AG09319 (cell line): ENCODE measurements around the gene FOXI2.

ENCODE experiments used
- DNase-seq: peaks from one replicate; pipeline ENCODE4 v3.0.0-alpha.2; 2010; ENCODE audit warnings: low read depth; ENCODE audit errors: extremely low read depth
- TF ChIP-seq, protein P1 (sequence below): IDR thresholded peaks from 2 replicates; pipeline ENCODE4 v1.5.1; 2011; ENCODE audit warnings: low read depth, mild to moderate bottlenecking, inconsistent platforms, low read length, moderate library complexity

Gene FOXI2

DNA sequence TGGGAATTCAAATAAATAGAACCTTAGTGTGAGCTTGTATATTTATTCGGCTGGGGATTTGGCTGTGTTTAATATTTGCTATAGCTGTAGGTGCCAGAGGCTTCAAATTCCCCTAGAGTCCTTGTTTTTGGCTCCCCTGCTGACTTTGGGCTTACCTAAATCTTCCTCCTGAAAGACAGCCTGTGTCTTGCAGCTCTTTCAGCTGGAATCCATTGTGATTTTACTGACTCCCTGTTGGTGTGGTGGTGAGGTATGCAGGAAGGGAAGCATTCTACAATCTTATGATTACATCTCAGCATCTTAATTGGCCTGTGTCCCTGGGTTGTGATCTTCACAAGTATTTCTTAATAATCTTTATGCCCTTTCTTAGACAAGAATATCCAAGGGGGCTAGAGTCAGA lies 25.9 kb downstream of the FOXI2 start:
- TF ChIP-seq, protein P1, sequence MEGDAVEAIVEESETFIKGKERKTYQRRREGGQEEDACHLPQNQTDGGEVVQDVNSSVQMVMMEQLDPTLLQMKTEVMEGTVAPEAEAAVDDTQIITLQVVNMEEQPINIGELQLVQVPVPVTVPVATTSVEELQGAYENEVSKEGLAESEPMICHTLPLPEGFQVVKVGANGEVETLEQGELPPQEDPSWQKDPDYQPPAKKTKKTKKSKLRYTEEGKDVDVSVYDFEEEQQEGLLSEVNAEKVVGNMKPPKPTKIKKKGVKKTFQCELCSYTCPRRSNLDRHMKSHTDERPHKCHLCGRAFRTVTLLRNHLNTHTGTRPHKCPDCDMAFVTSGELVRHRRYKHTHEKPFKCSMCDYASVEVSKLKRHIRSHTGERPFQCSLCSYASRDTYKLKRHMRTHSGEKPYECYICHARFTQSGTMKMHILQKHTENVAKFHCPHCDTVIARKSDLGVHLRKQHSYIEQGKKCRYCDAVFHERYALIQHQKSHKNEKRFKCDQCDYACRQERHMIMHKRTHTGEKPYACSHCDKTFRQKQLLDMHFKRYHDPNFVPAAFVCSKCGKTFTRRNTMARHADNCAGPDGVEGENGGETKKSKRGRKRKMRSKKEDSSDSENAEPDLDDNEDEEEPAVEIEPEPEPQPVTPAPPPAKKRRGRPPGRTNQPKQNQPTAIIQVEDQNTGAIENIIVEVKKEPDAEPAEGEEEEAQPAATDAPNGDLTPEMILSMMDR: no peak
- no peak for DNase-seq

DNA sequence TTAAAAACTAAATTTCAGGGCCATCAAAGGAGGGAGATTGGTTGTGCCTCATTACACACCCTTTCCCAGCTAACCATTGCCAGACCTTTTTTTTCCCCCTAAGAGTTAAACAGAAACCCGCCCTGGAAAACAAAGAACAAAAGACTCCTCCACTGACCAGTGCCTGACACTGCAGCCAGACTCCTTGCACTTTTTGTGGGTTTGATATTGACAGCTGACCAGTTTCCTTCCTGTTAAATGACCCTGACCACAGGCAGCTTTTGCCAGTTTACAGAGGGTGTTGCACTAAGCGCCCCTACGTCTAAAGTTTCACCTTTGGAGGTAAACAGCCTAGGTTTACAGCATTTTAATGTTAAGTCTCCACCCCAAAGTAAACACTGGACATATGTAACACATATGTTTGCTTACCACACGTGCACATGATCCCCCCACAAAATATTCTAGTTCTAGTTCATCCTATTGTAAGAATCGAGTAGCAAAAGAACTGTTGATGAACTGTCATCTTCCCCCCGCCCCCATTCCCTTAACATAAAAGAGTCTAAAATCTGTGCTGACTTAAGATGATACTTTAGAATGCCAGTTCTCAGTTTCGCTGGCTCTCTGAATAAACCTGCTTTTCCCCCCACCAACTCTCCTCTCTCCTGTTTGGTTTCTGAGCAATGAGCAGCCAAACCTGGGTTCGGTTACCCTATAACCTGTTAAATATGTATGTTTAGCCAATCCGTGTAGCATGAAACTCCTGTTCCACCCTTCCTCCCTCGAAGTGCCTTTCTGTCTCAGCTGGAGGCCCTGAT lies 38.0 kb downstream of the FOXI2 start:
- TF ChIP-seq, protein P1: no peak
- no peak for DNase-seq

DNA sequence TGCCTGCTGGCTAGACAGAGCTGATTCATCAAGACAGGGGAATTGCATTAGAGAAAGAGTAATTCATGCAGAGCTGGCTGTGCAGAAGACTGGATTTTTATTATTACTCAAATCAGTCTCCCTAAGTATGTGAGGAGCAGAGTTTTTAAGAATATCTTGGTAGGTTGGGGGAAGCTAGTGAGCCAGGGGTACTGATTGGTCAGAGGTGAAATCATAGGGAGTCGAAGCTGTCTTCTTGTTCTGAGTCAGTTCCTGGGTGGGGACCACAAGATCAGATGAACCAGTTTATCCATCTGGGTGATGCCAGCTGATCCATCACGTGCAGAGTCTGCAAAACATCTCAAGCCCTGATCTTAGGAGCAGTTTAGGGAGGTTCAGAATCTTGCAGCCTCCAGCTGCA lies 39.8 kb downstream of the FOXI2 start:
- no peak for DNase-seq
- TF ChIP-seq, protein P1: no peak

DNA sequence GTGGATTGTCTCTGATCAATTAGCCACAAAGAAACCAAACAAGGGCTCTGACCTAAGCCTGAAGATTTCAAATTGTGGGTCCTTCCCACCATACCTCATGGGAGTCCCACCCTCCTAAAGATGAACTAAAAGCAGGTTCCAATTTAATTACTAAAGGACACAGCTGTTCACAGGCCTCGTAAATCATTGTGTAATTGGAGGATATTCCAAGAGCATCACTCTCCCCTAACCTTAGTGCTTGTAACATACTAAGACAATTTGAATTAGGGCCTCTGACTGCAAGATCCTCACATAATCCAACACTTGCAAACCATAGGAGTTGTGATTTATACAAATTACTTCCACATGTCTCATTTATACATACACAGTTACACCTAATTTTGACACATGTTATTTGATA lies 44.4 kb downstream of the FOXI2 start:
- DNase-seq: no peak
- TF ChIP-seq, protein P1: no peak

DNA sequence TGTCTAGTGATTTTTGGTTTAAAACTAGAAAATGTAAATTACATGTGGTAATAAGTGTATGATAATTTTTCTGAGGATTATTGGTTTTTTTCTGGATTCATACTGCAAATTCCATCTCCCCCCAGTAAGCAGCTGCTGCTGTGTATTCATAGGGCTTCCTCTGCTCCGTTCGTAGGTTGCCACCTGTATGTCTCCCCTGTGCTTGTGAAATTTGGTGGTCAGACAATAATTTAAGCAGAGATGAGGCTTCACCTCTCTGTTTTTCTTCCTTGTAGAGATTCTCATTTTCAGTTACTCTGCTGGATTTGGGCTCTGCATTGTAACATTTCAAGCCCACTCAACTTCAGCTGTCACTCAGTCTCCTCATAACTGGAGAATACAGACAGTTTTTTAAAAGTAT lies 50.9 kb downstream of the FOXI2 start:
- TF ChIP-seq, protein P1: no peak
- DNase-seq: no peak

DNA sequence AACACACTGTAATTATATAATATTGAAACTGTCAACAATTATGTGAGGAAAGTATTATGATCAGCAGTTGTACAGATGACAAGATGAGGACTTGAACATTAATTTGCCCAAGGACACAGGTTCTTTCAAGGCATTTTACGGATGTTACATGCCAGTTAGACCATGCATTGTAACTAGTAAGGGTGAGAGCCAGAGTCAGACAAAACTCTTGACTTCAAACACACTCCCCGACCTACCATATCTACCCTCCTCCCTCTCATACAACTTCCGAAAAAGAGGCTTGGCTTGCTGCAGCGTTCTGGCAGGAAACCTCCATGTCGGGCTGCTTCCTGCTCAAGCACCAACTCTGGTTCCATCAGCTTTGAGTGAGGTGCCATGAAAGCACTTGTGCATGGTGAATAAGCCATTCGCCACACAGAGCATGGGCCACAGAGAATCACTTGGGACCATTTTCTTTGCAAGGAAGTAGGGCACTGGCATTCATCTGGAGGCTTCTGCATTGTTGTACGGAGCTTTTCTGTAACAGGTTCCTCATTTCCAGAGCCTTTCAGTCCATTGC lies 53.2 kb downstream of the FOXI2 start:
- TF ChIP-seq, protein P1: no peak
- no peak for DNase-seq
